LNCaP clone FGC (cell line): ENCODE results near the gene SLC44A1.

Source experiments
- DNase-seq: peaks from one replicate; pipeline ENCODE4 v3.0.0-alpha.2; 2011; ENCODE audit warnings: low read depth
- H3K4me3 ChIP-seq: 2 replicates; pipeline ENCODE4 v1.5.1; 2011; ENCODE audit warnings: mild to moderate bottlenecking, low read depth, low read length, control low read depth
- TF ChIP-seq, protein P1 (sequence below): IDR thresholded peaks from 2 replicates; pipeline ENCODE4 v1.5.1; 2012; ENCODE audit warnings: mild to moderate bottlenecking; ENCODE audit not compliant: control insufficient read depth, insufficient read depth; ENCODE audit errors: extremely low read depth

The SLC44A1 gene

DNA sequence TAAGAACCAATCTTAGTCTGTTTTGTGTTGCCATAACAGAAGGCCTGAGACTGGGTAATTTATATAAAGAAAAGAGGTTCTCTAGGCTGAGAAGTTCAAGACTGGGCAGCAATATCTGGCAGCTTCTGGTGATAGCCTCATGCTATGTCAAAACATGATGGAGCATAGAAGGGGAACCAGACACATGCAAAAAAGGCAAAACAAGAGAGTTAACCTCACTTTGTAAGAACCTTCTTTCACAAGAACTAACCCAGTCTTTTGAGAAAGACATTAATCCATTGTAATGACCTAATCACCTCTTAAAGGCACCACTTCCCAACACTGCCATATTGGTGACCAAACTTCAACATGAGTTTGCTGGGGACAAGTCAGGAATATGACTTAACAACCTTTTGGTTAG lies 240.7 kb downstream of the SLC44A1 start:
- TF ChIP-seq, protein P1, sequence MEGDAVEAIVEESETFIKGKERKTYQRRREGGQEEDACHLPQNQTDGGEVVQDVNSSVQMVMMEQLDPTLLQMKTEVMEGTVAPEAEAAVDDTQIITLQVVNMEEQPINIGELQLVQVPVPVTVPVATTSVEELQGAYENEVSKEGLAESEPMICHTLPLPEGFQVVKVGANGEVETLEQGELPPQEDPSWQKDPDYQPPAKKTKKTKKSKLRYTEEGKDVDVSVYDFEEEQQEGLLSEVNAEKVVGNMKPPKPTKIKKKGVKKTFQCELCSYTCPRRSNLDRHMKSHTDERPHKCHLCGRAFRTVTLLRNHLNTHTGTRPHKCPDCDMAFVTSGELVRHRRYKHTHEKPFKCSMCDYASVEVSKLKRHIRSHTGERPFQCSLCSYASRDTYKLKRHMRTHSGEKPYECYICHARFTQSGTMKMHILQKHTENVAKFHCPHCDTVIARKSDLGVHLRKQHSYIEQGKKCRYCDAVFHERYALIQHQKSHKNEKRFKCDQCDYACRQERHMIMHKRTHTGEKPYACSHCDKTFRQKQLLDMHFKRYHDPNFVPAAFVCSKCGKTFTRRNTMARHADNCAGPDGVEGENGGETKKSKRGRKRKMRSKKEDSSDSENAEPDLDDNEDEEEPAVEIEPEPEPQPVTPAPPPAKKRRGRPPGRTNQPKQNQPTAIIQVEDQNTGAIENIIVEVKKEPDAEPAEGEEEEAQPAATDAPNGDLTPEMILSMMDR, result no peak
- H3K4me3 ChIP-seq, result no peak overlapping the region
- no peak for DNase-seq
